Measurements from ENCODE around the gene HSPG2.
"Not testable (repeated sequence)": the region's sequence is repeated elsewhere in the genome, so short reads cannot be mapped to it uniquely, and the experiment has no call there.

The HSPG2 gene

GRCh38 chr1:21822349-21822748, 114.8 kb downstream of the HSPG2 start:
- DNase-seq, result no peak

- DNase-seq, result no peak
Measured at GRCh38 chr1:21821385-21822019, 115.6 kb downstream of the HSPG2 start.

- DNase-seq, result no peak
Measured at GRCh38 chr1:21820597-21821232, 116.4 kb downstream of the HSPG2 start.

- DNase-seq, result peak; percentile 33
Measured at GRCh38 chr1:21818656-21819055, 118.5 kb downstream of the HSPG2 start.

- no peak for DNase-seq
Measured at GRCh38 chr1:21816602-21817302, 120.4 kb downstream of the HSPG2 start.

GRCh38 chr1:21815724-21816321, 121.3 kb downstream of the HSPG2 start:
- DNase-seq, result no peak

GRCh38 chr1:21814981-21815582, 122.0 kb downstream of the HSPG2 start:
- DNase-seq, result no peak

GRCh38 chr1:21814241-21814918, 122.7 kb downstream of the HSPG2 start:
- DNase-seq, result peak; percentile 36

- DNase-seq, result no peak
Measured at GRCh38 chr1:21813542-21813941, 123.6 kb downstream of the HSPG2 start.

- no peak for DNase-seq
Measured at GRCh38 chr1:21811875-21812305, 125.2 kb downstream of the HSPG2 start, which contains the start of gene LDLRAD2. Gene LDLRAD2, plus strand, starts transcription at chr1:21812265. Its CDS starts 187 bp downstream, at chr1:21812452.

GRCh38 chr1:21804536-21804935, 132.6 kb downstream of the HSPG2 start:
- DNase-seq, result no peak

GRCh38 chr1:21801100-21801499, 136.0 kb downstream of the HSPG2 start:
- DNase-seq, result no peak

GRCh38 chr1:21799730-21800129, 137.4 kb downstream of the HSPG2 start:
- no peak for DNase-seq

- no peak for DNase-seq
Measured at GRCh38 chr1:21795075-21795474, 142.0 kb downstream of the HSPG2 start.

GRCh38 chr1:21794656-21795055, 142.5 kb downstream of the HSPG2 start:
- no peak for DNase-seq

- DNase-seq, result no peak
Measured at GRCh38 chr1:21793104-21793503, 144.0 kb downstream of the HSPG2 start.

GRCh38 chr1:21786640-21787039, 150.5 kb downstream of the HSPG2 start:
- DNase-seq, result no peak

- not testable (repeated sequence) for DNase-seq
Measured at GRCh38 chr1:21785764-21786163, 151.3 kb downstream of the HSPG2 start.

- DNase-seq, result no peak
Measured at GRCh38 chr1:21783679-21784603, 153.2 kb downstream of the HSPG2 start.

- DNase-seq, result peak; percentile 97
Measured at GRCh38 chr1:21782868-21783678, 154.0 kb downstream of the HSPG2 start, which contains the start of gene USP48. Gene USP48, minus strand, starts transcription at chr1:21783149. Its CDS starts 192 bp downstream, at chr1:21782957.
